MM.1S (cell line): ENCODE measurements around the gene TMOD3.
A peak's percentile ranks its signal among the peaks of the same experiment; 100 is the strongest.
"Not testable (repeated sequence)": the region's sequence is repeated elsewhere in the genome, so short reads cannot be mapped to it uniquely, and the experiment has no call there.

Experiments
- DNase-seq: peaks from one replicate; pipeline ENCODE4 v3.0.0-alpha.2; 2015
- H2AFZ ChIP-seq: fragments of 300-600 bp; sonication (generic); 2 replicates; pipeline ENCODE4 v1.6.0; 2016; ENCODE audit warnings: antibody characterized with exemption, low read length
- H3F3A ChIP-seq: fragments of 300-600 bp; sonication (generic); 2 replicates; pipeline ENCODE4 v1.6.1; 2016; ENCODE audit warnings: mild to moderate bottlenecking, antibody characterized with exemption, low read length, moderate library complexity, mixed read lengths; ENCODE audit not compliant: insufficient read depth
- H3K27ac ChIP-seq: fragments of 300-600 bp; sonication (generic); 2 replicates; pipeline ENCODE4 v1.5.1; 2016; ENCODE audit warnings: mild to moderate bottlenecking, low read length
- H3K27me3 ChIP-seq: fragments of 300-600 bp; sonication (generic); replicated peaks from 2 replicates; pipeline ENCODE4 v1.6.0; 2016; ENCODE audit warnings: low read length; ENCODE audit not compliant: insufficient read depth
- H3K36me3 ChIP-seq: fragments of 300-600 bp; sonication (generic); replicated peaks from 2 replicates; pipeline ENCODE4 v1.6.1; 2016; ENCODE audit warnings: mild to moderate bottlenecking, low read length, mixed read lengths; ENCODE audit not compliant: insufficient read depth
- H3K4me1 ChIP-seq: fragments of 300-600 bp; sonication (generic); 2 replicates; pipeline ENCODE4 v1.6.1; 2016; ENCODE audit warnings: low read length, mixed read lengths
- H3K4me2 ChIP-seq: fragments of 300-600 bp; sonication (generic); 2 replicates; pipeline ENCODE4 v1.6.0; 2016; ENCODE audit warnings: low read depth, low read length
- H3K4me3 ChIP-seq: fragments of 300-600 bp; sonication (generic); 2 replicates; pipeline ENCODE4 v1.5.1; 2016; ENCODE audit warnings: low read length, mixed read lengths
- H3K79me2 ChIP-seq: fragments of 300-600 bp; sonication (generic); 2 replicates; pipeline ENCODE4 v1.6.1; 2016; ENCODE audit warnings: mixed run types, low read length, mixed read lengths
- H3K9ac ChIP-seq: fragments of 300-600 bp; sonication (generic); 2 replicates; pipeline ENCODE4 v1.6.1; 2016; ENCODE audit warnings: low read length, mixed read lengths
- H3K9me2 ChIP-seq: fragments of 300-600 bp; sonication (generic); replicated peaks from 2 replicates; pipeline ENCODE4 v1.6.1; 2016; ENCODE audit warnings: mild to moderate bottlenecking, low read length, mixed read lengths; ENCODE audit not compliant: insufficient read depth
- H3K9me3 ChIP-seq: fragments of 300-600 bp; sonication (generic); replicated peaks from 2 replicates; pipeline ENCODE4 v1.6.1; 2016; ENCODE audit warnings: mild to moderate bottlenecking, low read length, mixed read lengths; ENCODE audit not compliant: insufficient read depth
- H4K20me1 ChIP-seq: fragments of 300-600 bp; sonication (generic); 2 replicates; pipeline ENCODE4 v1.6.1; 2016; ENCODE audit warnings: mild to moderate bottlenecking, low read length, moderate library complexity, mixed read lengths; ENCODE audit not compliant: insufficient read depth
- CTCF ChIP-seq: fragments of 300-600 bp; sonication (generic); IDR thresholded peaks from 2 replicates; pipeline ENCODE4 v1.5.1; 2016; ENCODE audit warnings: antibody characterized with exemption, low read length, mixed read lengths
- EZH2 ChIP-seq: fragments of 300-600 bp; sonication (generic); optimal IDR thresholded peaks from 2 replicates; pipeline ENCODE3; 2017; ENCODE audit warnings: low read depth, mild to moderate bottlenecking, antibody characterized with exemption, low read length, mixed read lengths
- EZH2phosphoT487 ChIP-seq: fragments of 300-600 bp; sonication (generic); IDR thresholded peaks from 2 replicates; pipeline ENCODE4 v1.6.1; 2018; ENCODE audit warnings: antibody characterized with exemption, low read length

The TMOD3 gene

GRCh38 chr15:51782357-51782896 lies 47.0 kb upstream of the TMOD3 start:
- no peak overlapping the region for H3K4me2 ChIP-seq
- no peak for DNase-seq
- H3K4me1 ChIP-seq, result no peaks in the 10 kb centered on the region

GRCh38 chr15:51783967-51784366 lies 45.5 kb upstream of the TMOD3 start:
- Histone ChIP-seq H3K9ac (no peak overlapping the region), H3K36me3 (no peaks in the 10 kb centered on the region), H3K4me1 (no peaks in the 10 kb centered on the region), H3K79me2 (no peaks in the 10 kb centered on the region), H4K20me1 (no peaks in the 10 kb centered on the region), H3K27me3 (no peaks in the 10 kb centered on the region), H2AFZ (no peak overlapping the region), H3K9me2 (no peaks in the 10 kb centered on the region), H3K9me3 (no peaks in the 10 kb centered on the region), H3K27ac (no peak overlapping the region), H3K4me3 (no peak overlapping the region), H3F3A (no peaks in the 10 kb centered on the region), H3K4me2 (no peak overlapping the region)
- TF ChIP-seq EZH2, result no peak
- DNase-seq, result no peak

More at GRCh38 chr15:51782357-51782896, 47.0 kb upstream of the TMOD3 start:
- no peak for TF ChIP-seq EZH2phosphoT487
- peak; percentile 34 for TF ChIP-seq CTCF
- Histone ChIP-seq H2AFZ (no peak overlapping the region), H3K36me3 (no peaks in the 10 kb centered on the region), H3K27me3 (no peaks in the 10 kb centered on the region), H3K4me3 (no peak overlapping the region), H3K27ac (no peak overlapping the region), H3K9ac (no peak overlapping the region), H3K9me3 (no peaks in the 10 kb centered on the region), H3K79me2 (no peaks in the 10 kb centered on the region), H3F3A (no peaks in the 10 kb centered on the region), H4K20me1 (no peaks in the 10 kb centered on the region), H3K9me2 (no peaks in the 10 kb centered on the region)

- H3K27ac ChIP-seq, H3K9me2 ChIP-seq, H3K27me3 ChIP-seq, H3K4me3 ChIP-seq, H3K9ac ChIP-seq, H3F3A ChIP-seq, H3K4me1 ChIP-seq, H3K36me3 ChIP-seq, H3K4me2 ChIP-seq, H2AFZ ChIP-seq, H3K9me3 ChIP-seq, H4K20me1 ChIP-seq, DNase-seq, H3K79me2 ChIP-seq: not testable (repeated sequence)
Measured at GRCh38 chr15:51787130-51787529, 42.3 kb upstream of the TMOD3 start.

- H3K27ac ChIP-seq, H3K27me3 ChIP-seq, H3K9me3 ChIP-seq, H4K20me1 ChIP-seq, H3K9ac ChIP-seq, H3K9me2 ChIP-seq, H3K4me2 ChIP-seq, H2AFZ ChIP-seq, H3K4me1 ChIP-seq, H3F3A ChIP-seq, H3K36me3 ChIP-seq, DNase-seq, H3K79me2 ChIP-seq, H3K4me3 ChIP-seq: not testable (repeated sequence)
Measured at GRCh38 chr15:51792474-51792873, 37.0 kb upstream of the TMOD3 start.

- Histone ChIP-seq H3K9me2 (no peaks in the 10 kb centered on the region), H3F3A (no peaks in the 10 kb centered on the region), H3K79me2 (no peaks in the 10 kb centered on the region), H3K4me2 (no peak overlapping the region), H2AFZ (no peak overlapping the region), H3K27me3 (no peaks in the 10 kb centered on the region), H4K20me1 (no peaks in the 10 kb centered on the region), H3K9ac (no peak overlapping the region), H3K36me3 (no peaks in the 10 kb centered on the region), H3K4me3 (no peak overlapping the region), H3K27ac (no peak overlapping the region), H3K9me3 (no peaks in the 10 kb centered on the region), H3K4me1 (peaks cover 7% of the 10 kb centered on the region)
- DNase-seq, result no peak
- TF ChIP-seq CTCF, result no peak
- TF ChIP-seq EZH2phosphoT487, result no peak
- TF ChIP-seq EZH2, result no peak
Measured at GRCh38 chr15:51793521-51794305, 35.7 kb upstream of the TMOD3 start.
